K562 (cell line): ENCODE measurements around the gene ATF4. TPM values are rescaled to one million over a fixed set of nuclear protein-coding genes. Genes with fewer than 3 reads are reported as not detected.

Experiments used
- ADNP ChIP-seq: fragments of 200-800 bp; sonication (Bioruptor generic); IDR thresholded peaks from 2 replicates; pipeline ENCODE4 v1.6.1; 2016; ENCODE audit warnings: missing genetic modification characterization, missing compliant biosample characterization
- ARNT ChIP-seq, 2 experiments: fragments of 450-650 bp; IDR thresholded peaks; 2 replicates each; pipeline ENCODE4 v1.6.1; 2016; ENCODE audit warnings: mild to moderate bottlenecking in 1 of 2
- CAMTA2 ChIP-seq: fragments of 250-450 bp; sonication (Bioruptor Pico); conservative IDR thresholded peaks from 2 replicates; pipeline ENCODE4 v1.5.1; 2022
- CCNT2 ChIP-seq: IDR thresholded peaks from 2 replicates; pipeline ENCODE4 v1.6.1; 2011; ENCODE audit warnings: borderline replicate concordance, low read depth, mild to moderate bottlenecking, moderate library complexity, mixed read lengths, low read length; ENCODE audit not compliant: insufficient read length; ENCODE audit errors: extremely low read depth
- EWSR1 ChIP-seq: fragments of 450-650 bp; IDR thresholded peaks from 2 replicates; pipeline ENCODE4 v1.6.1; 2018; ENCODE audit warnings: borderline replicate concordance, mild to moderate bottlenecking, low read depth, moderate library complexity; ENCODE audit not compliant: partially characterized antibody
- FOXM1 ChIP-seq, 2 experiments: fragments of 450-650 bp in 1 of 2; sonication (generic) in 1 of 2; formaldehyde crosslinking in 1 of 2; IDR thresholded peaks; 2 replicates each; pipeline versions ENCODE4 v1.6.1 to v1.9.0; 2017 to 2022; ENCODE audit warnings: low read depth in 2 of 2, mild to moderate bottlenecking in 2 of 2, missing genetic modification reagents in 1 of 2, moderate library complexity in 1 of 2
- HIVEP1 ChIP-seq: fragments of 250-450 bp; sonication (Bioruptor Pico); IDR thresholded peaks from 2 replicates; pipeline ENCODE4 v1.4.0; 2020; ENCODE audit warnings: mild to moderate bottlenecking
- SMARCA4 ChIP-seq: fragments of 450-650 bp; IDR thresholded peaks from 2 replicates; pipeline ENCODE4 v1.6.1; 2016
- THRA ChIP-seq: fragments of 450-650 bp; IDR thresholded peaks from 2 replicates; pipeline ENCODE4 v1.6.1; 2017; ENCODE audit warnings: mild to moderate bottlenecking, moderate library complexity
- TSHZ1 ChIP-seq: fragments of 250-450 bp; sonication (Bioruptor Pico); IDR thresholded peaks from 2 replicates; pipeline ENCODE4 v1.4.0; 2020; ENCODE audit warnings: mild to moderate bottlenecking, moderate library complexity
- XRCC5 ChIP-seq: fragments of 200-400 bp; formaldehyde crosslinking; IDR thresholded peaks from 2 replicates; pipeline ENCODE4 v1.6.1; 2017; ENCODE audit warnings: low read depth, mild to moderate bottlenecking, low read length
- polyA plus RNA-seq, 8 experiments: library from polyadenylated mRNA; depleted of rRNA in 4 of 8; stranded (reverse) in 5 of 8; unstranded in 3 of 8; fragments of >200 nt; fragmentation: Nextera tagmentation in 2 of 8; fragmentation: Illumina TruSeq in 1 of 8; extraction: Ambion mirVana in 2 of 8; extraction: Trizol in 1 of 8; gene quantifications; 2 replicates each; pipeline versions ENCODE4 v1.2.1 to v1.2.3, GENCODE V29; 2011 to 2014; ENCODE audit warnings: inconsistent platforms in 1 of 8, missing spikeins in 1 of 8
- total RNA-seq, 7 experiments: library from RNA; depleted of rRNA in 6 of 7; stranded (reverse); fragments of >200 nt in 6 of 7; fragmentation: Illumina TruSeq in 2 of 7; extraction: Trizol in 2 of 7; gene quantifications; 2 replicates each; pipeline versions ENCODE4 v1.2.1 to v1.2.3, GENCODE V29; 2011 to 2021; ENCODE audit warnings: low replicate concordance in 1 of 7

ATF4 gene
- total and polyA plus RNA-seq, 9 of the 15 experiments (the other 6 are each of a cell fraction or from before 2014, with no cell fraction given) = 93.1 to 723 (median 355) TPM

GRCh38 chr22:39570226-39570625 lies 49.9 kb downstream of the ATF4 start (continued):
- TF ChIP-seq THRA (no peak), ADNP (tag) (no peak), FOXM1 (IDR thresholded peaks at IDR 0.05; ENCODE audit: low read depth) (no peak), FOXM1 (CRISPR knock-in tag; IDR thresholded peaks at IDR 0.05; ENCODE audit: low read depth) (no peak), XRCC5 (no peak), TSHZ1 (no peak), HIVEP1 (CRISPR knock-in tag) (no peak), CCNT2 (no peak), CAMTA2 (CRISPR knock-in tag) (no peak), ARNT (IDR thresholded peaks at IDR 0.05) (no peak), SMARCA4 (no peak), EWSR1 (no peak)
